ENCODE results near the gene SGPP1.
"Not testable (repeated sequence)": the region's sequence is repeated elsewhere in the genome, so short reads cannot be mapped to it uniquely, and the experiment has no call there.

SGPP1 gene

DNA sequence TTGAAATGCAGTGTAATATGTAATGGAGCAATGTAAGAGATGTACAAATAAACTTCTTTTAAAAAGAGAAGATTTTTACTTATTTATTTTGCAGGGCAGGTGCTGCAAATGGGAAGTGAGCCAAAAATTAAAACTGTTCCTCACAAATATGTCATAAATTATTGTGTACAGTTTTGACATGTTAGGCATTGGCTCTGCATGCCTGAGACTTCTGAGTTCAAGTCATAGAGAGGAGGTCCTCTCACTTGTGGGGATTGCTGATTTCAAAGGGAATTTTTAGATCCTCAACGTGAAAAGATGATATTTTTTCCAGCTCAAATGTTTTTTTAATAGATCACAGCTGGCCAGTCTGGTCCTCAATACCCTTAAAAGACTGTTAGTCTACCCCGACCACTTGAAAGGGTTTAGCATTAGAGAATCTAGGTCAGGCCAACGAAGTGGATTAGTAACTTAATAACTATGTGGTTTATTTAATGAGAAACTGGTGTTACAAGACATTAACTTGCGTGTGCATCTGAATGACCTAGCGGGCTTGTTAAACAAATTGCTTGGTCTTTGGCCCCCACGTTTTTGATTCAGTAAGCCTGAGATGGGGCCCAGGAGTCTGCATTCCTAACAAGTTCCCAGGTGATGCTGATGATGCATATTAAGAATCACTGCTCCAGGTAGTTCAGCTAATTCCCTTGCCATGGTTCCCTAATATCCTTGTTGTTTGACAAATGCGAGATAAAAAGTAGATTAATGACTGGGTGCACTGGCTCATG, 55.3 kb downstream of the SGPP1 start:
- DNase-seq = no peak

DNA sequence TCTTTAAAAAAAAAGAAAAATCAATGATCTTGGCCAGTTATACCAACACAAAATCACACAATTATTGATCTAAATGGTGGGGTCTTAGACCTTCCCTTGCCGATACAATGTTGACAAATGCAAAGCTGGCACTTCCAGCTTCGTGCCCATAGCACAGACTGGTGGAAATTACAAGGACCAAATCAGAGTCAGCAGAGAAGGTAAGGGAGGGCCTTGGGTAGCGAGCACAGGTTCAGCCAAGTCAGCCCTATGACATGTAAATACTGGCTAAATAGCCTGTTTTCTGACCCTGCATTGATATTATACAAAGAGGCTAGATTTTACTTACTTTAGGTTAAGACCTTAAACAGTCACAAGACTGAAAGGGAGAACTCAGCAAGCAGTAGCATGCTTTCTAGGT, 55.9 kb downstream of the SGPP1 start:
- no peak for DNase-seq

DNA sequence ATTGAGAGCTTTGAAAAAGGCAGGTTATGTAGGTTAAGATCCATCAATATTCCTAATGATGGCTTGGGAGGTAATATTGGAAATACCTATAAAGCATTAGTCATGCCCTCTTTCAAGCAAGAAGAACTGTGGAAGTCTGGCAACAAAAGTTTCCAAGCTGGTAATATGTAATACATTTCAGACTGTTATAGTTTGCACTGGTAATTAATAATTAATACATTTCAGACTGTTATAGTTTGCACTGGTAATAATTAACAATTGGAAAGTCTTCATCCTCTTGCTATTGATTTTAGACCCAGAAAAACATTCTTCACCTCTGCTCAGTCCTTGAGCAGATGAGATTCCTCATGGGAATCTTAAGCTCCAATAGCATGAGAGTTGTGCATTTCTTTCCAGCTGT, 57.2 kb downstream of the SGPP1 start:
- no peak for DNase-seq

DNA sequence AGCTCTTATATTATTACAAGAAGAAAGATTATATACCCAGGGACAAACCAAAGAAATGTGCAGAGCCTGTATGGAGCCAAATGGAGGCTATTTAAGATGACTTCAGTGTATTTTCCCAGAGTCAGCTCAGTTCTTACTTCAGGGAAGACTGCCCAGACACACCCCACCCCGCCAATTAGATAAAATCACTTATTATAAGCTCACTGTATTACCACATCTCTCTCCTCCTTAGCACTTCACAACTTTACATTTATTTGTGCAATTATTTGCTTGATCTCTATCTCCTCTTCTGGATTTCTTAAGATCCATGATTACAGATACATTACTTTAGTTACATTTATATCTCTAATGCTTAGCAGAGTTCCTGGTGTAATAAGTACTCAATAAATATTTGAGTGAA, 61.5 kb downstream of the SGPP1 start:
- no peak for DNase-seq

DNA sequence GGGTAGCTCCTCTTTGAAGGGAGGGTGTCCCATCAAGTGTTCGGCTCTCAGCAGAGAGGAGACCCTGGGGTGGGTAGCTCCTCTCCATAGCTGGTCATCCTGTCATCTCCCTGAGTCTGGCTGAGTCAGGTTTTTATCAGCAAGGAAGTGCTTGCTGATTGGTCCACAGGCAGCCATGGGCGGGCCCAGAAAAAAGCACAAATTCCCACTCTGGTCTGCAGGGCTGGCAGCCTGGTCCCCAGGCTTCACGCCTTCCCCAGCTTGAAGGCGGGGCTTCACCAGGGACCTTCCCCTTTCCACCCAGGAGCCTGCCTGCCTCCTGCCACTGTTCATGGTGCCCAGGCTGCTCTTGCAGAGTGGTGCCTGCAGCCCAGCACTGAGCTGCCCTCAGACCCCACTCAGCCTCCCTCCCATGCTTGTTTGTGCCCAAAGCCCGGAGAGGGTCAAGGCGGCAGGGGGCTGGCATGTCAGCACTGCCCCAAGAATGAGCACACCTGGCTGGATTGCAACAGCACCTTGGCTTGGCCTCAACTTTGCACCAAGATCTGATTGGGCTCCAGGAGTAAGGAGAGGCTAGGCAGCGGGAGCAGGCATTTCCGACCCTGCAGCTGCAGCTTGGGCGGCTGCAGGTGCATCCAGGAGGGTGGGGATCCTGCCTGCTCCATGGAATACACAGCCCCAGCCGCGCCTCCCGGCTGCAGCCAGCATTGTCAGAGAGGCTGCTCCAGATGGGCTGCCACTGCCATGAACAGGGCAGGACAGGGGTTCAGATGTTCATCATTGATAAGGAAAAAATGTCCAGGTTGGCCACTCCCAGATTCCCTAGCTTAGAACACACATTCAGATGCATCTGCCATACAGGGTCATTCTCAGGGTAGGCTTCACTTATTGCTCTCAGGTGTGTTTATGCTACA, 64.2 kb downstream of the SGPP1 start:
- DNase-seq = no peak

DNA sequence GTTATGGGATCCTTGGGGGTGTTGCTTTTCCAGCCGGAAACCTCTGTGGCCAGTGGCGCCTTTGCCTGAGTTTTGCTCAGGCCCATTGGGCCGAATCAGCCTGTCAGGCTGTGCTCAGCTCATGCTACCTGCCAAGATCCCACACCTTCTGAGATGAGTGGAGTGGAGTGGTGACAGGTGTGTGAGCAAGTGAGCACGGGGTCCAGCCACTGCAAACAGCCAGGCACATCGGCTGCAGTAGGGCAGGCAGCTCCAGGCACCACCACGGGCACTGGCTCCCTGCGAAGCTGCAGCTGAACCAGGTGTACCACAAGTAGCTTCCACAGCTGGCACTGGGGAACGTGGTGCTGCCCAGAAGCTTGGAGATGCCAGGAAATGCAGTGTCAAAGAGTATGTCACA, 65.1 kb downstream of the SGPP1 start:
- DNase-seq = no peak

DNA sequence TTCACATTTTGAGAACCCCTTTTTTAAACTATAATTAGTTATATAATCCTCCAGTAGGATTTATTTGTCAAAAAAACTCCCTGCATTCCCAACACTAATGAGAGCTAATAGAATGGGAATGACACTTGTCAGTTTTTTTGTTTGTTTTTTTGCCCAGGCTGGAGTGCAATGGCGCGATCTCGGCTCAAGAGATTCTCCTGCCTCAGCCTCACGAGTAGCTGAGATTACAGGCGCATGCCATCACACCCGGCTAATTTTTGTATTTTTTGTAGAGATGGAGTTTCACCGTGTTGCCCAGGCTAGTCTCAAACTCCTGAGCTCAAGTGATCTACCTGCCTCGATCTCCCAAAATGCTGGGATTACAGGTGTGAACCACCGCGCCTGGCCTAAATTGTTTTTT, 66.0 kb downstream of the SGPP1 start:
- DNase-seq = not testable (repeated sequence)

DNA sequence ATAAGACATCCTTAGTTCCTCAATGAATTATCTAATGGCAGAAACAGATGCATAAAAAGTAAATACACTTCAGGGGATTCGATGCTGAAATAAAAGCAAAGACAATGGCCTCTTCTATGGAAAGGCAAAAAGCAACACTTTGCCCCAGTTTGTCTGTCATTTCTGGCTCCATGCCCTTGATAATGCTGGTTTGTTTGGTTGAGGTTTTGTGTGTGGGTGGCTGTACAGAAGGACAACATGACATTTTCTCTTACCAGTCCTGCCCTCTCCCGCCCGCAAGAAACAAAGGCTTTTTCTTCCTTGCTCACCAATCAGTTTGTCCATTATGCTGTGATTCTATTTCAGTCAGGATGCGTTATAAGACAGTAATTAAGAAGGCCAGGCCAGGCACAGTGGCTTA, 68.1 kb downstream of the SGPP1 start:
- no peak for DNase-seq

DNA sequence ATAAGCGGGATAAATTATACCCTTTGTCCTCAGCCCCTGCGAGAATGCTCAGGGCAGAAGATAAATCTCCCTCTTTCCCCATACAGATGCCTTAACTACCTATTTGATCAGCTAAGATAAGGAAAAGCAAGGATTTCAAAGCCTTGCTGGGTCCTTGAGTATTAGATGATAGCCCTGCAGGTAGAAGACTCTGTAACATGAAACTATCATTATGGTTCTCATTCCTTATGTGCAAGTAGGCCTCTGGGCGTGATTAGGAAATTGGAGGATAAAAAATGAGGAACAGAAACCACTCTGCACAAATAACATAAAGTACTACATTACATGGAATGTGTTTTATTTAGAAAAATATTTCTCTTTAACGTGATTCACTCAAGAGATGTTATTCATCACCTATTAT, 71.7 kb downstream of the SGPP1 start:
- no peak for DNase-seq

DNA sequence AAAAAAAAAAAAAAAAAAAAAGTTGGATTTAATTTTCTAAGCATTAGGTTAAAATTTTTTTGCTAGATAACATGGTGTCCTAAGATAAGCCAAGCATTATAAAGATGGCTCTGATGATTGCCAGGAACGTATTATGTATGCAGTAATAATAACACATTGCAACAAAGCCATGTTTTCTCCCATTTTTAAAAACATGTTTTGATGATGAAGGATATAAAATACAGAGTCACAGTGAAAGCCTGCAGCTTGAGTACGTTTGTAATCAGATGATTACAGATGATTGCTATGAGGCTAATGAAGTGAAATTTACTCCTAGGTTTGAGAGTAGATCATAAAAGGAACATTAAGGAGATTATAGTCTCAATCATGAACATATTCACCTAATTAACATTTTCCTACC, 72.9 kb downstream of the SGPP1 start:
- no peak for DNase-seq

DNA sequence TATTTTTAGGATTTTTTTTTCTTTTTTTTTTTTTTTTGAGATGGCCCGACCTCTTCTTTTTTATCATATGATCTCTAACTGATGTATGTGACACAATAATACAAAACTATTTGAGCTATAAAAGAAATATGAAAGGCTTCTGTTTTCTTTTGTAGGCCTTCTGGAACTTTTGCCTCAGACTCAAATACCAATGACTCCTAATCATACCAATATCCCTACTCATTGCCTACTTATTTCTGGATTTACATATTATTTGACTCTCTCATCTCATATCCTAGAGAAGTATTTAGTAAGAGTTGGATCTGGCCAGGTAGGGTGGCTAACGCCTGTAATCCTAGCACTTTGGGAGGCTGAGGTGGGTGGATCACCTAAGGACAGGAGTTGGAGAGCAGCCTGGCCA, 73.5 kb downstream of the SGPP1 start:
- DNase-seq = no peak

DNA sequence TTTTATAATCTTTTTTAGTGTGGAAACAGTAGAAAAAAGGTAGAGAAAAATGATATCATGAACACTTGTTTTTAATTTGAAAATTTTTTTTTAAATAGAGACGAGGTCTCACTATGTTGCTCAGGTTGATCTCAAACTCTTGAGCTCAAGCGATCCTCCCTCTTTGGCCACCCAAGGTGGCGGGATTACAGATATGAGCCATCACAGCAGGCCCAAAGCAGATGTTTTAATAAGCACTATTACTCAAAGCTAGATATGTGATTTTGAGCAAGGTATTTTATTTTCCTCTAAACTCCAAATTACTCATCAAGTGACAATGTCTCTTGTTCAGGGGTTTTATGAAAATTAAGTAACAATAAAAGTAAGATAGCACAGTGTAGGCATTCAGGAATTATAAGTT, 75.5 kb downstream of the SGPP1 start:
- no peak for DNase-seq

DNA sequence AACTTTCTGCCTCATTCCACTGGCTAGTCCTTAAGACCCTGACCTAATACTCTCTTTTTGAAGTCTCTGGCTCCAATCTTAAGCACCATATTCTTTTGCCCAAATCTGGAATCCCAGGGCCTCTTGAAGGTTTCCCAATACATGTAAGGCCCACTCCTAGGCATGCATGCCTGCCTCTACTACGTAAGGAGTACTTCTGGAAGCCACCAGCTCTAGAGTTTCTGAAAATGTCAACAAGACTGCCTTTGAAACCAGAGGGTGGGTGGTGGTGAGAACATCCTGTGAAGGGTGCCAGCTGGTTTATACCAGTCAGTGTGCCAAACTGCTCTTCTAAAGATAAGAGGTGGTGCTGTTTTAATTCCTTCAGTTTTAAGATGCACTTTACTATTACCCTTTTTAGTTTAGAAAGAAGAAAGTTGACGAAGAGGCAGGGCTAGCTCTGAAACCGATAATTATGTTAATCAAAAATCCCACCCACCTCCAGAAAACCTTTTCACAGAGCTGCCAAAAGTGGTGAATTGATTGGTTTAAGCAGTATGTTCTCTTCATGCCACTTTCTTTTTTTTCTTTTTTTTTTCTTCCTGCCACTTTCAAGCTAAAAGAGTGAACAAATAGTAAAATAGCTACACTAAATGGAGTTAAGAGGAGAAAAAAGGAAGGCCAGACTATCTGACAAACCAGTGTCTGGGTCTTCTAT, 77.5 kb downstream of the SGPP1 start:
- no peak for DNase-seq

DNA sequence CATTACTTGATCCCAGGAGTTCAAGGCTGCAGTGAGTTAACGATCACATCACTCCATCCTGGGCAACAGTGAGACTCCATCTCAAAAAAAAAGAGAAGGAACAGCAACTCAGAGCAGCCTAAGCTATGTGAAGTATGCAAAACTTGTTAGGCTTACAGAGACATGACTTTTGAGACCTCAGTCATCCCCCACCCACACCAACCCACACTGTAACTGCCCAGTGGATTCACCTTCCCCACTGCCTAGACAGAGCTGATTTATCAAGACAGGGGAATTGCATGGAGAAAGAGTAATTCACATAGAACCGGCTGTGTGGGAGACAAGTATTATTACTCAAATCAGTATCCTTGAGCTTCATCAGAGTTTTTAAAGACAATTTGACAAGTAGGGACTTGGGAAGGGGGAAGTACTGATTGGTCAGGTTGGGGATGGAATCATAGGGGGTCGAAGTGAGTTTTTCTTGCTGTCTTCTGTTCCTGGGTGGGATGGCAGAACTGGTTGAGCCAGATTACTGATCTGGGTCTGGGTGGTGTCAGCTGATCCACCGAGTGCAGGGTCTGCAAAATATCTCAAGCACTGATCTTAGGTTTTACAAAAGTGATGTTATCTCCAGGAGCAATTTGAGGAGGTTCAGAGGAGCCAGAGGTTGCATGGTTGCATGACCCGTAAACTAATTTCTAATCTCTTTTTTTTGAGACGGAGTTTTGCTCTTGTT, 80.0 kb downstream of the SGPP1 start:
- no peak for DNase-seq

DNA sequence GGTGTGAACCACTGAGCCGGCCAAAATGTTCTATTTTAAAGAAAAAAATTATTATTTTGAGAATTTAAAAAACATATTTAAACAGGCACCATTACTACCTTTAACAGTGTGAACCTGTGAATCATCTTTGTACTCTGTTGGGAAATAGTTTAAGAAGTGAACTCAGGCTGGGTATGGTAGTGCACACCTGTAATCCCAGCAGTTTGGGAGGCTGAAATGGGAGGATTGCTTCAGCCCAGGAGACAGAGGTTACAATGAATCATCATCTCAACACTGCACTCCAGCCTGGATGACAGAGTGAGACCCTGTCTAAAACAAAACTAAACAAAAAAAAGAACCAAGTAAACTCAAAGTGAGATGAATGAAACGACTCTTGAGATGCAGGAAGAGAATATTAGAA, 83.1 kb downstream of the SGPP1 start:
- DNase-seq = no peak

DNA sequence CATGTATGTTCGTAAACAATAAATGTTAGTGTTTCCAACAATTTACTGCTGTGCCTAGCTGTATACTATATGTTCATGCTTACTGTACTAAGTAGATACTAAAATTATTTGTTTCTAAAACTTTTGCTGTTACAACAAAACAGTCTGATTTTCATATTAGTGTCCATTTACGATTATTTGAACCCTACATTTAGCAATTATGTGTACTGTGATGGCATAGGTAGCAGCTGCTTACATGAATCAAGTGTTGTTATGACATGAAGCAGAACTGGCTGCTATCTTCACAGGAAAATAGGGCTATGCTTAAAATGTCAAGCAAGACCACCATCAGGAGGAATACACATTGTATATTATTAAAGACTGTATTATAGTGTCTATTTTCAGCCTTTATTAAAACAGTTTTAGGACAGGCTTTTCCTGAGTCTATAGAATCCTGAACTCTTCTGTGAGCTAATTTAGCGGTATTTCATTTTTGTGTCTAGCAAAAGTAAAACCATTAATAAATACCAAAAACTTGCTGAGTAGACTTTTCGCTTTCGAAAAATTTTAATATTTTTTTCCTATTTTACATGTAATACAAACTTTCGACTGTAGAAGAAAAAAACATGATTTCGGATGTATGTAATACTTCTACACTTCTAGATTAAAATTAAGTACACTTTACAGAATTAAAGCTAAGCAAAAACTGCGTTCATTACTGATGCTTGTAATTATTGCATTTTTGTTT, 85.0 kb downstream of the SGPP1 start:
- no peak for DNase-seq

DNA sequence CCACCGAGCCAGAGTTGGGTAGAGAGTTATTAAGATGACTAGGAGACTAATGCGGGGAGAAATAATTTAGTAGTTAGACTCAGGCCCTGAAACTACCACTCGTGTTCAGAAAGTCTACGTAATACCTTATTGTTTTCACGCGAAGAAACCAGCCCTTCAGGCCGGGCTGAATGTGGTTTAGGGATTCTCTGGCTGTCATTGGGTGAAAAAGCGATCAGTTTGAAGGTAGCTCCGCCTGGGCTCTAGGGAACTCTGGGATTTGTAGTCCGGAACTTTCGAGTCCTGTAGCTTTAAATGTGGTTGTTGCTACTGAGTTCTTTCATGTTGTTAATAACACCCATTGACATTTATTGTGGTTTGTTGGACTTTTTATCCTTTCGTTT, 85.6 kb downstream of the SGPP1 start:
- no peak for DNase-seq

DNA sequence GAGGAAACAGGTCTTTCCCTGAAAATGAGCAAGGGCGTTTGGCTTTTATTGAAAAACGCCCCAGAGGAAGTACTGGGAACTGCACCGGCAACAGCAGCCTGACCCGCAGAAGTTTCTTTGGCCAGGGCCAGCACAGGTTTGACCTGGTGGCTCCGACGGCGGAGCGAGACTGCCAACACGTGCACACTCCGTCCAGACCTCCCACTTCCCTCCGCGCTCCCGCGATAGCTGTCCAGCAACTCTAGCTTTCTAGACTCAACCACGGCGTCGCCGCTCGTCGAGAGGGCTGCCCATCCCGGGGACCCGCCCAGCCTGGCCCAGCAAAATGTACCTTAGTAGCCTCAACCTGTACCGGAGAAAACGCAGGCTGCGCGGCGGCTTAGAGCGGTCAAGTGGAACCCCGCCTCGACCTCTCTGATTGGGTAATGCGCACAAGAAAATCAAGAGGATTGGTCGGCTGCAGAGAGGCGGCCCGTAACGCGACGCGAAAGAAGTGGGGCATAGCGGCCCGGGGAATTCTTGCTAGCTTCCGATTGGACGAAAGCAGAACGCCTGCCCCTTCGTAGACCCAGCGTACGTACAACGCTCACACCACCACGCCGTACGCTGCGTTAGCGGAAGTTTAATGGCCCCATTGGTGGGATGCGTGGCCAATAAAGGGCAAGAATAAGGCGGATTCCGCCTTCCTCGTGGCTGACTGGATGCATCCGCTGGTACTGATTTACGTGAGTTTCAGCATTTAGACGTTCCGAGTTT, 86.2 kb downstream of the SGPP1 start, which contains the start of gene WDR89:
WDR89 (minus strand) TSS at position 399 of the 756 bp plus-strand sequence. CDS start 41,929 bp downstream, outside the sequence.
- peak; percentile 96 for DNase-seq

DNA sequence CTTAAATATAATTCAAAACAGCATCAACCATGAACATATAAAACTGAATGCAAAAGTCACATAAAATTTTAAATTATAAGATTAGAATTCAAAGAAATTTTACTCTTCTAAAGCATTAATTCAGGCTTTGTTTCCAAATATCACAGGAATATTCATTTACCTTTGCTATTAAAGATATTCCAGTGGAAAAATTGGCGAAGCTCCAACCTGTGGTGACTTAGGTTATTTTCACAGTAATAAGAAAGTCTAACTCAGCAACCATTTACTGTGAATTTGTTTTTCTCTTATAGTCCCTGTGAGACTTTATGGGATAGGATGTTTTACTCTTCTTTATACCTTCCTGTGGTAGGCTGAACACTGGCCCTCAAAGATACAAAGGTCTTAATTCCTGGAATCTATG, 89.4 kb downstream of the SGPP1 start:
- DNase-seq = no peak

DNA sequence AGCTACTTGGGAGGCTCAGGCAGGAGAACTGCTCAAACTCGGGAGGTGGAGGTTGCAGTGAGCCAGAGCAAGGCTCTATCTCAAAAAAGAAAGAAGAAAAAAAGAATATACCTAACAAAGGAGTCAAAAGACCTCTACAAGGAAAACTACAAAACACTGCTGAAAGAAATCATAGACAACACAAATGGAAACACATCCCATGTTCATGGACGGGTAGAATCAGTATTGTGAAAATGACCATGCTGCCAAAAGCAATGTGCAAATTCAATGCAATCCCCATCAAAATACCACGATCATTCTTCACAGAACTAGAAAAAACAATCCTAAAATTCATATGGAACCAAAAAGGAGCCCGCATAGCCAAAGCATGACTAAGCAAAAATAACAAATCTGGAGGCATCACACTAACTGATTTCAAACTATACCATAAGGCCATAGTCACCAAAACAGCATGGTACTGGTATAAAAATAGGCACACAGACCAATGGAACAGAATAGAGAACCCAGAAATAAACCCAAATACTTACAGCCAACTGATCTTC, 91.7 kb downstream of the SGPP1 start:
- not testable (repeated sequence) for DNase-seq
